Liver (tissue), 3 donors: ENCODE measurements around the gene SIPA1L3.

Experiments
- ATF3 ChIP-seq: IDR thresholded peaks from 2 replicates; pipeline ENCODE4 v1.6.1; 2016; ENCODE audit warnings: antibody characterized with exemption
- CTCF ChIP-seq: fragments of 150-350 bp; IDR thresholded peaks from 2 replicates; pipeline ENCODE4 v1.5.1; 2017; ENCODE audit warnings: improper control_type of control experiment, low read depth, low read length; ENCODE audit not compliant: missing input control
- EGR1 ChIP-seq, 2 donors: IDR thresholded peaks; 2 replicates each; pipeline ENCODE4 v1.6.1; 2016 to 2018; ENCODE audit warnings: antibody characterized with exemption in 2 of 2, low read depth in 2 of 2
- GABPA ChIP-seq, 2 donors: IDR thresholded peaks in 1 of 2; conservative IDR thresholded peaks in 1 of 2; 2 replicates each; pipeline ENCODE4 v1.6.1; 2016; ENCODE audit warnings: antibody characterized with exemption in 2 of 2, mild to moderate bottlenecking in 1 of 2, moderate library complexity in 1 of 2
- HNF4A ChIP-seq, 2 donors: conservative IDR thresholded peaks; 2 replicates each; pipeline ENCODE4 v1.6.1; 2016; ENCODE audit warnings: antibody characterized with exemption in 2 of 2, mild to moderate bottlenecking in 2 of 2
- MAX ChIP-seq: IDR thresholded peaks from 2 replicates; pipeline ENCODE4 v1.6.1; 2016; ENCODE audit warnings: antibody characterized with exemption
- RAD21 ChIP-seq, 2 donors: IDR thresholded peaks; 2 replicates each; pipeline ENCODE4 v1.6.1; 2016; ENCODE audit warnings: antibody characterized with exemption in 2 of 2, mild to moderate bottlenecking in 2 of 2
- REST ChIP-seq: IDR thresholded peaks from 2 replicates; pipeline ENCODE4 v1.6.1; 2016; ENCODE audit warnings: antibody characterized with exemption, mild to moderate bottlenecking
- RXRA ChIP-seq, 2 donors: IDR thresholded peaks; 2 replicates each; pipeline ENCODE4 v1.6.1; 2017 to 2018; ENCODE audit warnings: antibody characterized with exemption in 2 of 2, mild to moderate bottlenecking in 1 of 2
- SP1 ChIP-seq: IDR thresholded peaks from 2 replicates; pipeline ENCODE4 v1.6.1; 2018; ENCODE audit warnings: antibody characterized with exemption, mild to moderate bottlenecking
- YY1 ChIP-seq: IDR thresholded peaks from 2 replicates; pipeline ENCODE4 v1.6.1; 2016; ENCODE audit warnings: antibody characterized with exemption, mild to moderate bottlenecking
- donor health status: healthy.
- donor health status: healthy.

- TF ChIP-seq CTCF, result no peak
- TF ChIP-seq GABPA (IDR thresholded peaks at IDR 0.05 in 1 of 2, conservative IDR thresholded peaks at IDR 0.05 in 1 of 2), result no peak
- TF ChIP-seq SP1, result no peak
- no peak for TF ChIP-seq REST
- TF ChIP-seq MAX, result no peak
- TF ChIP-seq EGR1 (IDR thresholded peaks at IDR 0.05; ENCODE audit: low read depth in 2 of 2), result no peak
- TF ChIP-seq RXRA (IDR thresholded peaks at IDR 0.05), result no peak
- TF ChIP-seq ATF3, result no peak
- TF ChIP-seq RAD21 (IDR thresholded peaks at IDR 0.05), result no peak
- no peak for TF ChIP-seq YY1
- no peak for TF ChIP-seq HNF4A (conservative IDR thresholded peaks at IDR 0.05)
Measured at GRCh38 chr19:37991841-37992248, 84.8 kb downstream of the SIPA1L3 start.
